ENCODE results near the gene SLC9A9.

Gene SLC9A9

GRCh38 chr3:143634991-143635390, 213.3 kb downstream of the SLC9A9 start:
- DNase-seq = peak in 1 of 2 experiments; percentile 30

- no peak for DNase-seq
Observed at GRCh38 chr3:143634427-143634826, 213.8 kb downstream of the SLC9A9 start.

- DNase-seq = no peak
Observed at GRCh38 chr3:143633816-143634215, 214.5 kb downstream of the SLC9A9 start.

DNA sequence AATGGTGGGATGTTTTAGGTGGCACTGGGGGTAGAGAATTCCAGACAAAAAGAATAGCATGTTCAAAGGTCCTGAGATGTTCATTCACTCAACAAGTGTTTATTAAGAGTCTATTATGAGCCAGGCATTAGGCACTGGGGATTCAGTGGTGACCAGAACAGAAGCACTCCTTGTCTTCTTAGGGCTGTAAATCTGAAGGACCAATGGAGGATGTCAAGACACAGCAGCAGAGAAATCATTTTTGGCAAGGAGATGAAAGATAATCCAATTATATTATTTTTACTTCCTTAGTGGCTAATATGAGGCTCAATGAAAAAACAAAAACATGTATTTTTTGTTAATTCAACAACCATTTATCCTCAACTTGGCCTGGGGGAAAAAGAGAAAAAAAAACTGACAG, 218.5 kb downstream of the SLC9A9 start:
- DNase-seq = no peak

DNA sequence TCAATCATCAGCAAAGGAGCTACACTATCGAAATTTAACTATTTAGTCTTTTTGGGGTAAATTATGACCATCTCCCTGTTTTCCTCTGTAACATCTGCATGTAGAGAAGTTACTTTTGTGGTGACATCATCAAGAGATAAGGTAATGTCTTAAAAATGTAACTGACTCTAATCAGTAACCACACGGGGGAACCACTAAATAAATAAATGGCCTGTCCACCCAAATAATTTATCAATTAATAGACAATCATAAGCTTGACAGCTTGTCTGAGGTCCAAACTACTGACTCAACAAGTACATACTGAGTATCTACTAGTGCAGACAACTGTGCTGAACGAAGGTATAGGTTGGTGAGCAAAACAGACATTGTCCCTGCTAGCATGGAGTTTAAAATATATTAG, 219.3 kb downstream of the SLC9A9 start:
- DNase-seq = no peak

GRCh38 chr3:143627336-143627735, 220.9 kb downstream of the SLC9A9 start:
- no peak for DNase-seq

- DNase-seq = no peak
Observed at GRCh38 chr3:143619231-143619630, 229.0 kb downstream of the SLC9A9 start.

DNA sequence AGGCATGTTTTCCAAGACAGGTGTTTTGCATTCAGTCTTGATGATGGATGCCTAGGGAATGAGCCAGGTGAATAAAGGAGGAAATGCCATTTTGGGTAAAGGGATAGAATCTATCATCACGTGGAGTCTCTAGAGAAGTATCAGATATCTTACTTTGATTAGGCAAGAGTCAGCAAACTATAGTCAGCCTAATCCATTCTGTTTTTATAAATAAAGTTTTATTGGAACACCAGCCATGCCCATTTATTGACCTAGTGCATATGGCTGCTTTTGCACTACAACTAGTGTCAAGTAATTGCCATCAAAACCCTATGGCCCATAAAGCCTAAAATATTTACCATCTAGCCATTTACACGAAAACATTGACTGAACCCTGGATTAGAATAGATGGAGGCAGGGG, 231.2 kb downstream of the SLC9A9 start:
- DNase-seq = no peak

DNA sequence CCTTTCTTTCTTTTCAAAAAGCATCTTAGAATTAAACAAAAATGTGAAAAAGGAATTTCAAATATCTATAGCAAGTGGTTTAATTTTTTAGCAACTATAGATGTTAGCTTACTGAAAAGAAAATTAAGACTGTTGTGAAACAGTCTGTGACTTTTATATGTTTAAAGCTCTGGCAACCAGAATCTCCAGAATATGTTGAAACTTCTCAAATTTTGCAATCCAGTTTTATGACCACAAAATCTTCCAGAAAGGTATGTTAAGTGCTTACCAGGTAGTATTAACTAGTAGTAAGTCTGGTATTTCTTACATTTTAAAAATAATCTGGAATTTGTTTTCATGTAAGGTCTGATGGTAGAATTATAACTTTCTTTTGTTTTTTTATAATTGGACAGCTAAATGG, 235.0 kb downstream of the SLC9A9 start:
- no peak for DNase-seq

- DNase-seq = no peak
Observed at GRCh38 chr3:143612541-143612940, 235.7 kb downstream of the SLC9A9 start.

GRCh38 chr3:143608966-143609365, 239.3 kb downstream of the SLC9A9 start:
- no peak for DNase-seq

DNA sequence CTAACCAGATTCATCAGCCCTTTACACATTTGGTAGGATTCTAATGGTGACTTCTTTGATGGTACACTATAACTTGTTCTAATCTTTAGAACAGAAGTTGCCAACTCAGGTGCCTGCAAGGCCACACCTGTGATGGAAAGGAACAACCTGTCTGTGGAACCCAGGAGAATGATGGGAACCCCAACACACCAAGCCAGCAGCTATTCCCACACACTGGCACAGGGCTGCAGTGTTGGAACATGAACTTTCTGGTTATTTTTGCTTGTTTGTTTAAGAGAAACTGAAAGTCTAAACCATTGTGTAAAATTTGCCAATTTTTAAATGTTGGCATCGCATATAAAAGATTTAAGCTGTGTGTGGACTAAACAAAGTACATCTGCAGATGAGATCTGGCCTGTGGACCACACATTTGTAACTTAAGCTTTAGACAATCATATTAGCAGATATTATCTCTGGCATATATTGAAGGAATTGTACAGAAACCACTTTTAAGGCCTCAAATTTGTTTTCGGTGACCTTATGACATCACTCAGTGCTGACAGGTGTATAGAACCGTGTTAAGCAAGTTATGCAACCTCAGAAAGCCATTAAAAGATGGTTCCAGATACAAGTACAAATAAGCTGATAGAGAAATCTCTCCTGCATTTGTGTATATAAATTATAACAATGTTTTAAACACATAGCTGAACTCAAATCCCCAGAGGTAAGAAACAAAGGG, 242.9 kb downstream of the SLC9A9 start:
- no peak for DNase-seq

GRCh38 chr3:143604402-143605185, 243.7 kb downstream of the SLC9A9 start:
- DNase-seq = no peak

GRCh38 chr3:143603774-143604173, 244.5 kb downstream of the SLC9A9 start:
- no peak for DNase-seq

DNA sequence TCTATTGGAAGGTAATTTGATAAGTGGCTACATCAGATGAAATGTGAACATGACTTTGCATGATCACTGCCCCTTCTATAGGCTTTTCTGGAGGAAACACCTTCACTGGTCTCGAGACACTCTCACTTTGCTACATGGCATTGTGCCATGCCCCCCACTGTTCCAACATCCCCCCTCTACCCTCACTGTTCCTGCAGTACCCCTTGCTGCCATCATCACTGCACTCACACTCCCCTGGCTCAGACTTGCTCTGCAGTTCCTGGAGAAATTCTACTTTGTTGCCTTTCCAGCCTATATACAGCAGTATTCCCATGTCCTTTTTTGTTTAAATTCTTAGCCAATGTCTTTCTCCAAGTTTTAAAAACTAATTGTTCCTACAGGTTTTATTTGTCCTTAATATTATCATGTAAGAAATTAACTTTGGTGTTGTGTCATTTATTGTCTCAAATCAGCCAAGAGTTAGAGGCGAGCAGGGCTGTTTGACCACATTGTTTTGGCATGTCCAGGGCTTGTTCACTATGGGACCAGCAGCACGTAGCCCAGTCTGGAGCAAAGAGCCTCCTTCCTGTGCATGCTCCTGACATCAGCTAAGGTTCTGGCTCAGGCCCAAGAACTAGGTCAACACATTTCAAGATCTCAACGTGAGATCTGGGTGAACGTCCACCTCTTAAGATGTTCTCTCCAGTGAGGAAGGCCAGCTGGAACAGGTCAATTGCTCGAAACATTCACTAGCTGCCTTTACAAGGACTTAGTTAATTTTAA, 246.4 kb downstream of the SLC9A9 start:
- no peak for DNase-seq

DNA sequence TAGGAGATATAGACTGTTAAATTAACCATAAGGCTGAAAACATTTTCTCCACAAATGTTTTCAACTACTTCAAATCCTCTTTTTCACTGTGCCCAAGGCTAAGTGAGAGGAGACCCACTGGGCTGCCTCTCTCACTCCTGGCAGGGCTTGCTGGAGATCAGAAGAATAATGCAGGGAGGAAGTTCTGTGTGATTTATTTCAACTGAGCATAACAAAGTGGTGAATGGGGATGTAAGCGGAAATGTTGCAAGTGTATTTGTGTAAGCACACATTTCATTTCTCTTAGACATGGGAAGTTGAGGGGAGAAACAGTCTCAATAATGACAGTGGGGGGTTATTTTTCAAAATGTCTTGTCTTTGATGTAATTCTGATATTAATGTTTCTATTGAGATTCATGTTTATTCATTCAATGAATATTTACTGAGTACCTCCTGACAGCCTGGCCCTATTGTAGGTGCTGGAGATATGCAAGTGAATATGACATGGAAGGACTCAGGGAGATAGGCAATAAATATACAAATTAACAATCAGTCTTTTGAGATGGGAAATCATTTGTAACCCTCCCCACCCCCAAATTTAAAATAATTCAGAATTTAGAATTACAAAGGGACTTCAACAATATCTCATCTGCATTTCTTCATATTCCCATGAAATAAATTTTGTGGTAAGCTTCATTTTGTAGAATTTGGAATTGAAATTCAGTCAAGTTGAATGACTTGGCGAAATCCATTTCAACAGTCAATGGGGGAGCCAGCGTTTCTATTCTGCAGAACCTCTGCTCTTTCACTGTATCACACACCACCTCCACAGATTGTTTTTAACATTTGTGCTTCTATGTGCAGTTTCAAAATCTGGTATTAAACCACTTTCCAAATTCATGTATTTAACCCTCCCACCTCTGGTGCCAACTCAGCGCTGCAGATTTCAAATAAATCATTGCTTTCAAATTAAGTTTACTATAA, 247.2 kb downstream of the SLC9A9 start:
- DNase-seq = no peak

- DNase-seq = peak in 1 of 2 experiments; percentile 67
Observed at GRCh38 chr3:143597774-143598652, 250.3 kb downstream of the SLC9A9 start.

DNA sequence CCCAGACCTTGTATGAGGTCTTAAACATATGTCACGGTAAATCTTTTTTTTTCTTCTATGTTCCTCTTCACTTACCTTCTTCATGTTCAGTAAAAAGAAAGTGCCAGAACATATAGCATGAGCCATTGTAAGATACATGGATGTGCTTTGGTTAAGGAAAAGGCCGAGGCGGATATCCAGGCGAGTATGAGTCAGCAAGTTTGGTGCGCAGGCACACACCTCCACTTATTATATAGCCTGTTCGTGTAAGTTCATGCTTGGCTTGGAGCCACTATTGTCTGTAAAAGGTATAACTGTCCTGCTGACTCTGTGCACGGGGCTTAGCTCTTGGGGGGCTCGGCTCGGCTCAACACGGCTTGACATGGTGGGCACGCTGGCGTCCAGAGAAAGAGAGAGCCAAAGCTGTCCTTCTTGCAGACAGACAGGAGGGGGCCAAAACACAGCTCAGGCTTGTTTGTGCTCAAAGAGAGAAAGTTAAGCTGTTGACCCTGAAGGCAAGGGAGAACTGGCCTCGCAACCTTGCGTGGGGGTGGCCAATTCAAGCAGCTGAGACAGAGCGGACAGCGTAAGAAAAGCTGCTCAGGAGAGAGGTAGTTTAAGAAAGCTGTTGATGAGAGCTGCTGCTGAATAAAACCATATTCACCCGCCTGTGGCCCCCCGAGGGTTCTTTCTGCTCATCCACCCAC, 251.2 kb downstream of the SLC9A9 start:
- no peak for DNase-seq

- DNase-seq = no peak
Observed at GRCh38 chr3:143595456-143596077, 252.7 kb downstream of the SLC9A9 start.

GRCh38 chr3:143594206-143594605, 254.1 kb downstream of the SLC9A9 start:
- DNase-seq = no peak
